ENCODE results near the gene ZGLP1.

Gene ZGLP1

DNA sequence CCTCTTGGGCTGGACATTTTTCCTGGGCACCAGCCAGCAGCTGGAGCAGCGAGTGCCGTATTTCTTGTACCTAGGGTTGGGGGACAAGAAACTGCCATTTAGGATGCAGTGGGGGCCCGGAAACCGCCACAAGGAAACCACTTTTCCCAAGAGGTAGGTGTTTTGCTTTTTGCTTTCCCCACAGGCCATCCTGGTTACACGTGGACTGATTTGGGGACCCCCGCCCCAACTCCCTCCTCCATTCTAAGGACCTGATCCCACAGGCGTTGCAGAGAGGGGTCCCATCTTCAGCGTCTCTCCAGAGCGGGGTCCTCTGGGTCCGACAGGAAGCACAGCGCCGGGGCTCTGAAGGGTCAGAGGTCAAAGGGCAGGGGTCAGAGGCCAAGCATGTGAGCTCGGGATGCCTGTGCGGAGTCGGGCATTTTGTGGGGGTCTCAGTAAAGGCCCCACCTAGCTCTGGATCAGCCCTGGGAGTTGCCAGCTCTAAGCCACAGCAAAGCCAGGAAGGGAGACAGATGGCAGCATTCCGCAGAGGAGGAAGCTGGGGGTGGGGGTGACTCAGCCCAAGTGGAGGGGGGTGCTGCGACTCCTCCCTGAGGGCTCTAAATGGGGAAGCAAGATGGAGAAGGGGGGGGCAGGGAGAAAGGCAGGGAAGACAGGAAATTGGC is 4.3 kb downstream of the ZGLP1 start:
- DNase-seq (ENCODE audit: low read depth in 2 of 2), result no peak
- no peak overlapping the region for H3K4me3 ChIP-seq (replicated peaks in 1 of 2; ENCODE audit: low read depth in 2 of 2, low read length in 2 of 2)
- no peak for TF ChIP-seq CTCF (IDR thresholded peaks at IDR 0.05; ENCODE audit: low read depth, low read length)

DNA sequence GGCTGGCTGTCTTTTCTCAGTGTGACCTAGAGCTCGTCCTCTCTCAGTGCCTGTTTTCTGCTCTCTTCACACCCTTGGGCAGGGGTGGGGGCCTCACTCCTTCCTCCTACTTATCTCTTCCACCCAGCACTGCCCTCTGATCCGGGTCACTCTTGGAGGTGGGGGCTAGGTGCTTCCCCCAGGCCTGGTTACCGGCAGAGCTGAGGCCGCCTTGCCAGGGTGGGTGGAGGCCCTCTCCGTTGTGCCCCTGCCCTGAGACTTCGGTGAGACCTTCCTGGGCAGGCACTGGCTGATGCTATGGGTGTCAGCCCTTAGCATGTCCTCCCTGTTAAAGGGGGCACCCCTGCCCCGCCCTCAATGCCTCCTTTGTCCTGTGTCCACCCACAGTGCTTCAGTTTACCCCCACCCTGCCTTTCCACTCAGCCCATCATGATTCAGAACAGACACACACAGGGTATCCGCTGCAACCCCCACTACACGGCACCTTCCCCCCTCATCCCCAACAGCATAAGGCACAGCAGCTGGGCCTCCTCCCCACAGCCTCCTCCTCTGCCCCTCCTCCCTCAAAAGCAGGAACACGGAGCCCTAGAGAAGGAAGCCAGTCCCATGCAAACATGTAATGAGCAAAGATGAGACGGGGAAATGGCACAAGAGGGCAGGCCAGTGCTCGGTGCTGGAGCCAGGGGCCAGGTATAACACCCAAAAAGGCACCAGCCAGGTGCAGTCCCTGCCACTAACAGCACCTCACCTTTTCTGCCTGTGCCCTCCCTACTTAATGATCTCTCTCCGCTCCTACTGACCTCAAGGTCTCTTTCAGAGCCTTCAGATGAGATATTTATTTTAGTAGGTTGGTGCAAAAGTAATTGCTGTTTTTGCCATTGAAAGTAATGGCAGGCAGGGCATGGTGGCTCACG is 9.8 kb downstream of the ZGLP1 start:
- TF ChIP-seq CTCF (IDR thresholded peaks at IDR 0.05; ENCODE audit: low read depth, low read length), result no peak
- no peak overlapping the region for H3K4me3 ChIP-seq (replicated peaks in 1 of 2; ENCODE audit: low read depth in 2 of 2, low read length in 2 of 2)
- no peak for DNase-seq (ENCODE audit: low read depth in 2 of 2)

DNA sequence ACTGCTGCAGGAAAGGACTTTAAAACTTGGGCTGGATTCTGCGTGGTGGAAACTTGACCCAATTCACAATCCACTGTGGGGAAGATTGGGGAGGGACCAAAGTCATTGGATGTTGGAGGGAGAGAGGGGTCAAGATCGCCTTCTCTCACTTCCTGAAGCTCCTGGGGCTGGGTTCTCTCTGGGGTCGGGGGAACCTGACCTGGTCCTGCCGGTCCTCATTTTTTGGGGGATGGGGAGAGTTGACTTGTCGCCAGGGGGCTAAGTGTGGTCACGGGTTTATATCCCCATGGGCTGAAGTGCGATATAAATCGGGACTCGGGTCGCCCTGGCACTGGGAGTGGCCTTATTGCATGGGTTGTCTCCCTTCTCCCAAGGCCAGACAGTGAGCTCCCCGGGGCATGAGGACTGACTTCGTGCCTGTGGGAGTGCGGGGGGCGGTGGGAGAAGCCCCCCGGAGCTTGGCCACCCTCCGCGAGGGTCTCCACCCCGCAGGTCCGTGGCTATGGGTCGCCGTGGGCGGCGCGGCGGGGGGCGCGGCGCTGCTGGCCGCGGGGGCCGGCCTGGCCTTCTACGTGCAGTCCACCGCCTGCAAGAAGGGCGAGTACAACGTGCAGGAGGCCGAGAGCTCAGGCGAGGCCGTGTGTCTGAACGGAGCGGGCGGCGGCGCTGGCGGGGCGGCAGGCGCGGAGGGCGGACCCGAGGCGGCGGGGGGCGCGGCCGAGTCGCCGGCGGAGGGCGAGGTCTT is 13.6 kb downstream of the ZGLP1 start:
- peak overlapping the region in 1 of 2 donors; percentile 14 for H3K4me3 ChIP-seq (replicated peaks in 1 of 2; ENCODE audit: low read depth in 2 of 2, low read length in 2 of 2)
- DNase-seq (ENCODE audit: low read depth in 2 of 2), result no peak
- TF ChIP-seq CTCF (IDR thresholded peaks at IDR 0.05; ENCODE audit: low read depth, low read length), result no peak

DNA sequence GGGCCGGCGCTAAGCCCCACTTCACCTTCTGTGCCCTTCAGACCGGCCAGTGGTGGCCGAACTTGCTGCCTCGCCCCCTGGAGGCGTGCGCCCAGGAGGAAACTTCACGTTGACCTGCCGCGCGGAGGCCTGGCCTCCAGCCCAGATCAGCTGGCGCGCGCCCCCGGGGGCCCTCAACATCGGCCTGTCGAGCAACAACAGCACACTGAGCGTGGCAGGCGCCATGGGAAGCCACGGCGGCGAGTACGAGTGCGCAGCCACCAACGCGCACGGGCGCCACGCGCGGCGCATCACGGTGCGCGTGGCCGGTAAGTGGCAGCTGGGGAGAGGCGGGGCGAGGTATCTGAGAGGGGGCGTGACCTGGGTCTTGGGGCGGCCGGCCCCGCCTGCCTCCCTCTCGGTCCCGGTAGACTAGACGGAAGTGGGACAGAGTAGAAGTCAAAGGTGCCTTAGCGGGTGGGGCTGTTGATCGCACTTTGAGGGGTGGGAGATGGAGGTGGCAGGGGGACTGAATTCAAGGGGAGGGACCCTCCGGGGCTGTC is 14.2 kb downstream of the ZGLP1 start:
- peak in 1 of 2 donors; percentile 42 for DNase-seq (ENCODE audit: low read depth in 2 of 2)
- peak overlapping the region in 1 of 2 donors; percentile 14 for H3K4me3 ChIP-seq (replicated peaks in 1 of 2; ENCODE audit: low read depth in 2 of 2, low read length in 2 of 2)
- TF ChIP-seq CTCF (IDR thresholded peaks at IDR 0.05; ENCODE audit: low read depth, low read length), result peak; percentile 14

GRCh38 chr19:10294368-10294697 is 15.3 kb downstream of the ZGLP1 start:
- no peak overlapping the region for H3K4me3 ChIP-seq (replicated peaks in 1 of 2; ENCODE audit: low read depth in 2 of 2, low read length in 2 of 2)
- TF ChIP-seq CTCF (IDR thresholded peaks at IDR 0.05; ENCODE audit: low read depth, low read length), result no peak
- no peak for DNase-seq (ENCODE audit: low read depth in 2 of 2)

GRCh38 chr19:10293637-10294367 is 15.8 kb downstream of the ZGLP1 start:
- no peak for DNase-seq (ENCODE audit: low read depth in 2 of 2)
- TF ChIP-seq CTCF (IDR thresholded peaks at IDR 0.05; ENCODE audit: low read depth, low read length), result no peak
- no peak overlapping the region for H3K4me3 ChIP-seq (replicated peaks in 1 of 2; ENCODE audit: low read depth in 2 of 2, low read length in 2 of 2)
